ENCODE results near the gene CABP5.

Gene CABP5

DNA sequence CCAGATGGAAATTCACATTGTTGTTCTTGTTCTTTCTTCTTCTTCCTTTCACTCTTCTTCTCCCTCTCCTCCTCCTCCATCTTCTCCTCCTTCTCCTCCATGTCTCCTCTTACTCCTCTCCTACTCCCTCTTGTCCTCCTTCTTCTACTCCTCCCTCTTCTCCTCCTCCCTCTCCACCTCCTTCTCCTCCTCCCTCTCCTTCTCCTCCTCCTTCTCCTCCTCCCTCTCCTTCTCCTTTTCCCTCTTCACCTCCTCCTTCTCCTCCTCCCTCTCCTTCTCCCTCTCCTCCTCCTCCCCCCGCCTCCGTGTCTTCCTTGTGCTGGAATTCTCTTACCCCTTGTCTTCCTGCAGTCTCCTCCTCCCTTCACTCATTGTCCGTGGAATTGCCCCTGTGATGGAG lies 18.4 kb downstream of the CABP5 start:
- H2AFZ ChIP-seq (ENCODE audit: low read depth, low read length) = no peak overlapping the region
- H3K4me3 ChIP-seq (ENCODE audit: low read depth in 1 of 2, low read length in 2 of 2) = no peak overlapping the region
- H3K36me3 ChIP-seq (ENCODE audit: insufficient read depth, low read length) = no peaks in the 10 kb centered on the region
- no peak for ATAC-seq (ENCODE audit: insufficient read depth, low read depth)
- H3K79me2 ChIP-seq (ENCODE audit: insufficient read depth, low read length) = no peaks in the 10 kb centered on the region
- TF ChIP-seq EZH2 (IDR thresholded peaks at IDR 0.05; ENCODE audit: borderline replicate concordance, low read depth, low read length, severe bottlenecking) = no peak
- TF ChIP-seq, protein P1, sequence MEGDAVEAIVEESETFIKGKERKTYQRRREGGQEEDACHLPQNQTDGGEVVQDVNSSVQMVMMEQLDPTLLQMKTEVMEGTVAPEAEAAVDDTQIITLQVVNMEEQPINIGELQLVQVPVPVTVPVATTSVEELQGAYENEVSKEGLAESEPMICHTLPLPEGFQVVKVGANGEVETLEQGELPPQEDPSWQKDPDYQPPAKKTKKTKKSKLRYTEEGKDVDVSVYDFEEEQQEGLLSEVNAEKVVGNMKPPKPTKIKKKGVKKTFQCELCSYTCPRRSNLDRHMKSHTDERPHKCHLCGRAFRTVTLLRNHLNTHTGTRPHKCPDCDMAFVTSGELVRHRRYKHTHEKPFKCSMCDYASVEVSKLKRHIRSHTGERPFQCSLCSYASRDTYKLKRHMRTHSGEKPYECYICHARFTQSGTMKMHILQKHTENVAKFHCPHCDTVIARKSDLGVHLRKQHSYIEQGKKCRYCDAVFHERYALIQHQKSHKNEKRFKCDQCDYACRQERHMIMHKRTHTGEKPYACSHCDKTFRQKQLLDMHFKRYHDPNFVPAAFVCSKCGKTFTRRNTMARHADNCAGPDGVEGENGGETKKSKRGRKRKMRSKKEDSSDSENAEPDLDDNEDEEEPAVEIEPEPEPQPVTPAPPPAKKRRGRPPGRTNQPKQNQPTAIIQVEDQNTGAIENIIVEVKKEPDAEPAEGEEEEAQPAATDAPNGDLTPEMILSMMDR (IDR thresholded peaks at IDR 0.05; ENCODE audit: borderline replicate concordance, extremely low read depth, low read length, poor library complexity, severe bottlenecking) = no peak
- H3K4me1 ChIP-seq (ENCODE audit: insufficient read depth, low read length) = no peaks in the 10 kb centered on the region
- no peaks in the 10 kb centered on the region for H3K9me3 ChIP-seq (ENCODE audit: insufficient read depth, low read length, severe bottlenecking)
- no peak for DNase-seq
- H3K4me2 ChIP-seq (ENCODE audit: insufficient read depth, low read length) = no peak overlapping the region
- peaks cover 16% of the 10 kb centered on the region for H3K27me3 ChIP-seq (ENCODE audit: insufficient read depth, low read length, poor library complexity)
- no peak overlapping the region for H3K27ac ChIP-seq (ENCODE audit: low read length)
- no peak overlapping the region for H3K9ac ChIP-seq (ENCODE audit: low read depth, low read length)
- H4K20me1 ChIP-seq (ENCODE audit: insufficient read depth, low read length) = no peaks in the 10 kb centered on the region

DNA sequence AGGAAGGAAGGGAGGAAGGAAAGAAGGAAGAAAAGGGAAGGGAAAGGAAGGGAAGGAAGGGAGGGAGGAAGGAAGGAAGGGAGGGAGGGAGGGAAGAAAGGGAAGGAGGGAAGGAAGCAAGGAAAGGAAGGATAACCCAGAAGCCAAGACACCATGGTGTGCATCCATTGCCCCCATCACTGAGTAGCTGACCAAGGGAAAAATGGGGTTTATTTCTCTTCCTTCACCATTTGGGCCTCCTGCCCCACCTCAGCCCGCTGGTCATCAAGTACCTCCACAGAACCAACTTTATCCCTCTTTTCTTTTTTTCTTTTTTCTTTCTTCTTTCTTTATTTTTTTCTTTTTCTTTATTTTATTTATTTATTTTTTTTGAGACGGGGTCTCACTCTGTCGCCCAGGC lies 20.4 kb downstream of the CABP5 start:
- Histone ChIP-seq H3K4me2 (ENCODE audit: insufficient read depth, low read length) (no peak overlapping the region), H3K4me1 (ENCODE audit: insufficient read depth, low read length) (no peaks in the 10 kb centered on the region), H3K9ac (ENCODE audit: low read depth, low read length) (no peak overlapping the region), H3K36me3 (ENCODE audit: insufficient read depth, low read length) (no peaks in the 10 kb centered on the region), H2AFZ (ENCODE audit: low read depth, low read length) (no peak overlapping the region), H3K9me3 (ENCODE audit: insufficient read depth, low read length, severe bottlenecking) (no peaks in the 10 kb centered on the region), H3K79me2 (ENCODE audit: insufficient read depth, low read length) (no peaks in the 10 kb centered on the region), H3K27me3 (ENCODE audit: insufficient read depth, low read length, poor library complexity) (peaks cover 18% of the 10 kb centered on the region), H3K27ac (ENCODE audit: low read length) (no peak overlapping the region), H3K4me3 (ENCODE audit: low read depth in 1 of 2, low read length in 2 of 2) (no peak overlapping the region), H4K20me1 (ENCODE audit: insufficient read depth, low read length) (no peaks in the 10 kb centered on the region)
- ATAC-seq (ENCODE audit: insufficient read depth, low read depth) (no peak), DNase-seq (no peak)
- TF ChIP-seq, protein P1 (IDR thresholded peaks at IDR 0.05; ENCODE audit: borderline replicate concordance, extremely low read depth, low read length, poor library complexity, severe bottlenecking) = no peak
- TF ChIP-seq EZH2 (IDR thresholded peaks at IDR 0.05; ENCODE audit: borderline replicate concordance, low read depth, low read length, severe bottlenecking) = no peak

- no peaks in the 10 kb centered on the region for H3K36me3 ChIP-seq (ENCODE audit: insufficient read depth, low read length)
- H3K27me3 ChIP-seq (ENCODE audit: insufficient read depth, low read length, poor library complexity) = peaks cover 18% of the 10 kb centered on the region
- no peak overlapping the region for H3K9ac ChIP-seq (ENCODE audit: low read depth, low read length)
- no peaks in the 10 kb centered on the region for H3K79me2 ChIP-seq (ENCODE audit: insufficient read depth, low read length)
- H3K4me3 ChIP-seq (ENCODE audit: low read depth in 1 of 2, low read length in 2 of 2) = no peak overlapping the region
- H3K27ac ChIP-seq (ENCODE audit: low read length) = no peak overlapping the region
- no peaks in the 10 kb centered on the region for H3K4me1 ChIP-seq (ENCODE audit: insufficient read depth, low read length)
- TF ChIP-seq, protein P1 (IDR thresholded peaks at IDR 0.05; ENCODE audit: borderline replicate concordance, extremely low read depth, low read length, poor library complexity, severe bottlenecking) = no peak
- no peak for TF ChIP-seq EZH2 (IDR thresholded peaks at IDR 0.05; ENCODE audit: borderline replicate concordance, low read depth, low read length, severe bottlenecking)
- H2AFZ ChIP-seq (ENCODE audit: low read depth, low read length) = no peak overlapping the region
- DNase-seq (no peak), ATAC-seq (ENCODE audit: insufficient read depth, low read depth) (no peak)
- H3K4me2 ChIP-seq (ENCODE audit: insufficient read depth, low read length) = no peak overlapping the region
- no peaks in the 10 kb centered on the region for H3K9me3 ChIP-seq (ENCODE audit: insufficient read depth, low read length, severe bottlenecking)
- H4K20me1 ChIP-seq (ENCODE audit: insufficient read depth, low read length) = no peaks in the 10 kb centered on the region
These were observed 20.9 kb downstream of the CABP5 start for GRCh38 chr19:48023011-48023410.

GRCh38 chr19:48020686-48021085 lies 23.2 kb downstream of the CABP5 start:
- DNase-seq (no peak), ATAC-seq (ENCODE audit: insufficient read depth, low read depth) (no peak)
- H3K9ac ChIP-seq (ENCODE audit: low read depth, low read length) = no peak overlapping the region
- H4K20me1 ChIP-seq (ENCODE audit: insufficient read depth, low read length) = no peaks in the 10 kb centered on the region
- H3K4me2 ChIP-seq (ENCODE audit: insufficient read depth, low read length) = no peak overlapping the region
- no peaks in the 10 kb centered on the region for H3K9me3 ChIP-seq (ENCODE audit: insufficient read depth, low read length, severe bottlenecking)
- H3K27ac ChIP-seq (ENCODE audit: low read length) = no peak overlapping the region
- TF ChIP-seq, protein P1 (IDR thresholded peaks at IDR 0.05; ENCODE audit: borderline replicate concordance, extremely low read depth, low read length, poor library complexity, severe bottlenecking) = no peak
- TF ChIP-seq EZH2 (IDR thresholded peaks at IDR 0.05; ENCODE audit: borderline replicate concordance, low read depth, low read length, severe bottlenecking) = no peak
- peaks cover 17% of the 10 kb centered on the region for H3K27me3 ChIP-seq (ENCODE audit: insufficient read depth, low read length, poor library complexity)
- no peak overlapping the region for H3K4me3 ChIP-seq (ENCODE audit: low read depth in 1 of 2, low read length in 2 of 2)
- no peaks in the 10 kb centered on the region for H3K79me2 ChIP-seq (ENCODE audit: insufficient read depth, low read length)
- no peaks in the 10 kb centered on the region for H3K36me3 ChIP-seq (ENCODE audit: insufficient read depth, low read length)
- no peak overlapping the region for H2AFZ ChIP-seq (ENCODE audit: low read depth, low read length)
- H3K4me1 ChIP-seq (ENCODE audit: insufficient read depth, low read length) = no peaks in the 10 kb centered on the region
